ENCODE results near the gene PHACTR4.

- no peak for TF ChIP-seq CTCF (IDR thresholded peaks at IDR 0.05; ENCODE audit: low read depth, low read length)
- TF ChIP-seq EZH2phosphoT487 (IDR thresholded peaks at IDR 0.05; ENCODE audit: low read depth) = no peak
Measured at GRCh38 chr1:28326984-28327383, 42.6 kb upstream of the PHACTR4 start.

Measured in OCI-LY3 (cell line).